ENCODE results near the gene PDE4B.

The PDE4B gene

DNA sequence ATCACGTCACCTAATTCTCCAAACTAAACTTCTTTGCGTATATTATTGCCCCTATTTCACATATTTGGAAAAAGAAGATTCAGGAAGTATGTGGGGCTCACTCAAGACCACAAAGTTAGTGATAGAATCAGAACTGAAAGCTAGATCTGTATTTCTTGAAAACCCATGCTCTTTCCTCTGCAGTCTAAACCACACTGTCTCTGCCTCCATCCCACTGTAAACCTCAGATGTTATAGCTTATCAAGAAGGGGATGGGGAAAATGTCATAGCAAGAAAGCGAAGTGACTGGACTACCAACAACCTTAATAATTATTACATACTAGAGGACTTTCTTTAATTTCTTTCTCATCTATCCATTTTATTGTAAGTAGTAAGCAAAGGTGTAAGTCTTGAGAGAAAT, 483.5 kb downstream of the PDE4B start:
- no peak for DNase-seq (ENCODE audit: low read depth in 1 of 2, low spot score in 1 of 2)

DNA sequence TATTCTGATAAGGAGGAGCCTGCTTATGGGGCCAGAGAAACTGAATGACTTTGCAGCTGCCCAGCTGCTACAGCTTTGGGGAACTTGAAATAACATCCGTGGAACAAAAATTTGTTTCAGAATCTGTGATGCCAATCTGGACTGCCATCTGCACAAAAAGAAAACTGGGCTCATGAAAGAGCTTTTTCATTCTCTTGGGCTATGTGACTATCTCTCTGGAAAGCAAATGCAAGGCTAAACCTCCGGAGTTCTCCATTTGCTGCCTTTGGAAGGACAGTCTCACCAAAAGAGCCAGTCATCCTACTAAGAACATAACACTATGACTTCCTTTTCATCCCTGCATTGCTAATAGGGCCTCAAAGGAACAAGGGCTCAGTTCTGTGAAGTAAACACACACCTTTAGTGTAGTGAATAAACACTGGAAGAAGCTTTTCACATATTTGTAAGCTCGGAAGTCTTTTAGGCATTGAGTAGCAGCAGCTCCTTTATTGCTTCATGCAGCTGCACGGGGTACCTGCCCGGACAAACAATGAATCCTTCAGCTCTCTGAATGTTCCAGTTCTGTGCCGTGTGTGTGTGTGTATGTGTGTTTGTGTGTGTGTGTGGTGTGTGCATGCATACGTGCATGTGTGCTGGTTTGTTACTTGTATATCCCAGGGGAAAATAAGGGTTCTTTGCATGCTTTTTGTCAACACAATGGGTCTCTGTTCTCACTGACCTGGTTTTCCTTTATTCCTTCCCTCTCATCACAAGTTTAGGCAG, 485.7 kb downstream of the PDE4B start:
- DNase-seq (ENCODE audit: low read depth in 1 of 2, low spot score in 1 of 2) = no peak

DNA sequence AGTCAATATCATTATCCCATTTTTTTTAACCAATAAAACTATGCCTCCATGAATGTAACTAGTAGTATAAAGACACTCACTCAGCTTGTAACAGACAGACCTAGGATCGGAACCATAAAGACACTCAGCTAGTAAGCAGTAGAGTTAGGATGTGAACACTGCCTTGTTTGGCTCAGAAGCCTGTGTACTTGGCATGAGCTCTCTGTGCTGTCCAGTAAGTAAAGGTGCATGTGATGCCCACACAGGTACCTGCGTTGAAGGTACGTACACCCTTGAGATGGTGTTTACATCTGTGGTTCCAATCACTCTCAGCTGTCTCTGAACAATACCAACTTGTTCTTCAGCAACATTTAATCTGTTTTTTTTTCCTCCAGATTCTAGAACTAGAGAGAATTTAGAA, 489.1 kb downstream of the PDE4B start:
- no peak for DNase-seq (ENCODE audit: low read depth in 1 of 2, low spot score in 1 of 2)

DNA sequence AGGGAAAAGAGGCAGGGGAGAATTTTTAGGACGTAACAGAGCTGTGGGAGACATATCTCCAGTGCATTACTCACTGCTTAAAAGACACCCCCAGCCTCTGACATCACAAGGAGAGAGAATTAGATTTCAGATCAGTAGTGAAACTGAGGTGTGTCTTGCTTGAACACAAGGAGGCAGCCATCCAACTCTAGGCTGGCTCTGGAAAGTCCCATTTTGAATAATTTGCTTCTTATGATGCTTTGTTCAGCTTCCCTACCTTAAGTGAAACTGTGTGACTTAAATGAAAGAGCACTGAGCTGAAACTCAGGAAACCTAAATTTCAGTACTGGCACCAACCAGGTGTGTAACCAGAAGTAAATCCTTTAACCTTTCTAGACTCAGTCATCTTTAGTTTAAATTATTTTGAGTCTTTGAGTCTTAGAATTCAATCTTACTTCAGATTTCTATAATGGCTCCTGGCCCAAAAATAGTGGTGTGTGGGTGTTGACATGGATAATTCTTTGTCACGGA, 489.7 kb downstream of the PDE4B start:
- peak in 1 of 2 donors; percentile 49 for DNase-seq (ENCODE audit: low read depth in 1 of 2, low spot score in 1 of 2)

DNA sequence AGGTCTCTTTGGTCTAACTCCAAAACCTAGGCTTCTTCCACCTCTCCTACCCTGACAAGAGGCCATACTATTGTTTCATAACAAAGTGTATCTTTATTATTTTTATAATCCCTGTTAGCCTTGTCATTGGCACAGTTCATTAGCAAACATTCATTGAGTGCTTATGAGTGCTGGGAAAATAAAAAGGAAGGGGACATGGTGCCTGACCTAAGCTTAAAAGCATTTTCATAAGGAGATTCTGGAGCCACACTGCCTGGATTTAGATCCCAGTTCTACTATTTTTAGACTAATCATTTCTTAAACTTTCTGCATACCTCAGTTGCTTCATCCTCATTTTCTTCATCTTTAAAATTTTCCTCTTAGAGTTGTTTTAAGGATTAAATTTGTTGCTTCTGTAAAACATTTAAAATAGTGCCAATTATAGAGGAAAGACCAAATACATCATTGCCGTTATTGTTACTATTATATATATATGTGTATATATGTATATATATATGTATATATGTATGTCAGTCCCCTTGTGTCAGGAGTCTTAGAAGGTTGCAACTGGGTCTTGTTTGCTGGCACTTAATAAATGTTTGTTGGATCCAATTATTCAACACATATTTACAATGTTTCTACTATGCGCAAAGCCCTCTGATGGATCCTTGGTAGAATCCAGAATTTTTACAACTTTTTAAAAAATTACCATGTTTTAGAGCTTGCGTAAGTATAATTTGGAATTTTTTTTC, 490.4 kb downstream of the PDE4B start:
- no peak for DNase-seq (ENCODE audit: low read depth in 1 of 2, low spot score in 1 of 2)

DNA sequence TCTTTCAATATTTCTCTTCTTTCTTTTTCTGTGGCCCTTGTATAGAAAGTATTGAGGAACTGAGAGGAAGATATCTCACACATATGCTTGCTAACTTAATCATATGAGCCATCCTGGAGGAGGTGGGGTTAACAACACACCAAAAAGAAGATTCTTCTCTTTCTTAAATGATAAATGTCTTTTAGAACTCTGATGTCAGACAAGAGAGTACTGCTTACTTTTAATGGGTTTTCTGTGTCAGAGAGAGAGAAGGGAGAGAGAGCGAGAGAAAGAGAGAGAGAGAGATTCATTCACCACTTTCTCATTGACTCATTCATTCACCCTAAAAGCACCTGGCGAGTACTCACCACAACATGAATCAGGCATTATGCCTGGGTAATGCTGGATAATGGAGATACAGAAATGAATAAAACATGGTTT, 490.9 kb downstream of the PDE4B start:
- no peak for DNase-seq (ENCODE audit: low read depth in 1 of 2, low spot score in 1 of 2)

DNA sequence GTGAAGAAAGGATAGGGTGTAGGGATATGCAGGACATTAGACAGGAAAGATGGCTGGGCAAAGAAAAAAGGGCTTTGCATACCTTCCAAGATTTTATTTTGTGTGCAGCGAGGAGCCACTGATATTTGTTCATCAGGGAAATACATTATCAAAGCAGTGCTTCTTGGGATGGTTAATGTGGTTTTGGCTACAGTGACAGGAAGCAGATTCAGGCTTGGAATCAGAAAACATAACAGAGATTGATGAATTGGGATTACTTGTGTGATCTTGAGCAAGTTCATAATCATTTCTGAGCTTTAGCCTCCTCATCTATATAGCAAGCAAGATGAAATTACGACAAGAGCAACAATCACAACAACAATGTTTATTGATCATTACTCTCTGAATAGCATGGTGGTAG, 492.1 kb downstream of the PDE4B start:
- no peak for DNase-seq (ENCODE audit: low read depth in 1 of 2, low spot score in 1 of 2)

DNA sequence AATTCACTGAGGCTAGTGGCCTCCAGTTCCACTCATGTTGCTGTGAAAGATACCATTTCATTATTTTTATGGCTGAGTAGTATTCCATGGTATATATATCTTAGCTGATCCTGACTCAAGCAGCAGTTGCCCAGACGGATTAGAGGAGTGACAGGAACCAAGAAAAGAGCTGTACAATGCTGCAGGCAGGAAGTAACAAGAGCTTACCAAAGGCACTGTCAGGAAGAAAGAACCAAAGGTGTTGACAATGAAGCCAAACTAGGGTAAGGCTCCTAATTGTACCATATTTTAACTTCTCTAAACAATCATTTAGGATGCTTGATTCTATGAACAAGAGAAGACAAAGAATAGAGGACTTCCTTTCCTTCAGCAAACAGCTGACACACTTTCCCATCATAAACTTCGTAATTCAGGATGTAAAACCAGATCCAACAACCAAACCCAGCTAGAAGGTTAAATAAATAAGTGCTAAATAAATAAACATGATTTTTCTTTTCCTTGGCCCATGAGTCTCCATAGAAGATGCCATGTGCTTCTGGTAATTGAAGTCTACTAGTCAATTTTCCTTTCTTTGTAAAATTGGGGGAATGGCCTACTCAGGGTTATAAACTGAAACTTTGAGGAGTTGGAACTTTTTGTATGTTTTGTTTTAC, 493.0 kb downstream of the PDE4B start:
- DNase-seq (ENCODE audit: low read depth in 1 of 2, low spot score in 1 of 2) = no peak

DNA sequence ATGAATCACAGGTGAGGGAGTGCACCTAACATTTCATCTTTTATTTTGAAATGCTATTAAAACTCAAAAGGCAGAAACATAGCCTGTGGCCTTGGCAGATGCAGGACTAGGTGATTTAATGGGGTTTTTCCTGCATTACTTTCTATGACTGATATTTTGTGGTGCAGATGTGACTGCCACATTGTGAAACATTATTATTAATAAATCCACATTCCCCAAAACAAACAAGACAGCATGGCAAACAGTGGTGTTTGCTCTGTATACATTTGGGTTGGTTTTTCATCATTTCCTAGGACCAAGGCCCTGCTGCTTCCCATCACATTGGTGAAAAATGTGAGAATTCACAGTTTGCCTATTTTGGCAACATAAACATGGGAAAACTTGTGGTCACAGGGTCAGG, 493.6 kb downstream of the PDE4B start:
- DNase-seq (ENCODE audit: low read depth in 1 of 2, low spot score in 1 of 2) = no peak

DNA sequence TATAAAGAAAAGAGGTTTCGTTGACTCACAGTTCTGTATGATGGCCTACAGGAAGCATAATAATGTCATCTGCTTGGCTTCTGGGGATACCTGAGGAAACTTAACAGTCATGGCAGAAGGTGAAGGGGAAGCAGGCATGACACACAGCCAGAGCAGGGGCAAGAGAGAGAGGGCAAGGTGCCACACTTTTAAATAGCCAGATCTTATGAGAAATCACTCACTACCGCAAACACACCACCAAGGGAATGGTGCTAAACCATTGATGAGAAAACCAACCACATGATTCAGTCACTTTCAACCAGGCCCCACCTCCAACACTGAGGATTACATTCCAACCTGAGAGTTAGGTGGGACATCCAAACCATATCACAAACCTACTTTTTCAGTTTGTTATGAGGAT, 495.4 kb downstream of the PDE4B start:
- DNase-seq (ENCODE audit: low read depth in 1 of 2, low spot score in 1 of 2) = no peak

DNA sequence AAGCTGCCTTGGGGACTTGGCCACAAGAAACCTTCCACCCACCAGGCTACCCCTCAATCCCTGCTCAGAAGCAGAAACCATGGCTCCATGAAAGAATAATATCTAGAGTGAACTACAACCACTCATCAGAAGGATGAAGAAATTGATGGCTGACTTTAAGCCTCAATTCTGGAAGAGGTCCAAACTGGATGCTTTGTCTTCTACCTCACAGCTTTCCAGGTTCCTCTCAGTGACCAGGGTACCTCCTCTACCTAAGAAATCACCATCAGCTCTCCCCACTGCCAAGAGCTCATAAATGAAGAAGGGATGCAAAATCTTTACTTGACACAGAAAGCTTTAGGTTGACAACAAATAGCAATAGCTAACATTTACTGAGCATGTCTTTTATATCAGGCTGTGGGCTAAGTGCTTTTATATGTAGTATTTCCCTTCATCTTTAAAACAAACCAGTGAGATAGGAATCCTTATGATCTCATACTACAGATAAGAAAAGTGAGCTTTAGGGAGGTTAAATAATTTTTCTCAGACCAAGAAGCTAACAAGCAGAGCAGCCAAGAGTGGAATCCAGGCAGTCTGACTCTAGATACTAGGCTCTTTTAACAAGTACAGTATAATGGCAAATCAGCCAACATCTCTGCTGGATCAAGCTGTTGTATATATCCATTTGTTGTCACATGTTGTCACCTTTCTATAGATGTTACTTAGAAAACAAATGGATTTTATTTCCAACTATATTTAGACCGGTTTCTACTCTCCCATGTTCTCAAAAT, 498.3 kb downstream of the PDE4B start:
- DNase-seq (ENCODE audit: low read depth in 1 of 2, low spot score in 1 of 2) = no peak

DNA sequence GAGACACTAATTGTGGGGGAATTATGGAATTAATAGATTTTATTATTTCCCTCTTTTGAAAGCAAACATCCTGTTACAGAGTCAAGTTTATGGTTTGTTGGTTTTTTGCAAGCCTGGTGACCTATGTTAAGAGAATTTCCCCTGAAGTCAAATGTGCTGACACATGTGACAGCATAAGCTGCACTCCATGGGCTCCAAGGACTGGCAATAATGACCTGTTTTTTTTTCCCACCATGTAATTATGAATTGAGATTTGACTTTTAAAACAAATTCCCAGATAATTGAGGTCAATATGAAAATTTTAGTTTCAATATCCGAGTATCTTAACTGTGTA, 498.8 kb downstream of the PDE4B start:
- no peak for DNase-seq (ENCODE audit: low read depth in 1 of 2, low spot score in 1 of 2)

DNA sequence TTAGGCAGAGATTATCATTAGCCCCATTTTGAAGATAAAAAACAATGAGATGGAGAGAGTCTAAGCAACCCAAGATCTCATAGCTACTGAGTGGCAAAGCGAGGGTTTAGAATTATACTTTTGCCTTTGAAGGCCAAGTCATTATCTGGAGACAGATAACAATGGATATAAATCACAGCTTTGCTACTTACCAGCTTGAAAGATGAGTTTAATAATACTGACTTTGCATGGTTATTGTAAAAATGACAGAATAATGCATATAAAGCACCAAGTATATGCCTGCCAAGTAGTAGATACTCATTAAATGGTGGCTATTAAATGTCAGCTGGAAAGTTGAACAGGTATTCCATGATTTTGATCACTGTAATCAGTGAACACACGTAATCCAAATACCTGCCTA, 499.6 kb downstream of the PDE4B start:
- DNase-seq (ENCODE audit: low read depth in 1 of 2, low spot score in 1 of 2) = no peak

DNA sequence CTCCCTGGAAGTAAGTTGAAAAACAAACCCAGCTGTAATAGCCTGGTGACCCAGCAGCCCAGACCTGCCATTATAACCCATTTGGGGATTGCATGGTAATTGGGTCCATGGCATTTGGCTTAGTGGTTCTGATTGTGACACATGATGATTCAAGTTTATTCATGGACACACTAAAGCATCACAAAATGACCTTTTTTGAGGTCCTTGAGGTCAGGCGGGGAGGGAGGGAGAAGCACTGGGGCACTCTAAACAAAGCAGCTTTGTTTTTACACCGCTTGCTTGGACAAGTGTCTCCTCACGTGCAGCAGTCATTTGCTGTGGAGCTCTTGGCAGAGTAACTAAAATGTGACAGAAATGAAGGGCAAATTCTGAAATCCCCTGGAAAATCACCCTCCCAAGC, 500.2 kb downstream of the PDE4B start:
- DNase-seq (ENCODE audit: low read depth in 1 of 2, low spot score in 1 of 2) = no peak

DNA sequence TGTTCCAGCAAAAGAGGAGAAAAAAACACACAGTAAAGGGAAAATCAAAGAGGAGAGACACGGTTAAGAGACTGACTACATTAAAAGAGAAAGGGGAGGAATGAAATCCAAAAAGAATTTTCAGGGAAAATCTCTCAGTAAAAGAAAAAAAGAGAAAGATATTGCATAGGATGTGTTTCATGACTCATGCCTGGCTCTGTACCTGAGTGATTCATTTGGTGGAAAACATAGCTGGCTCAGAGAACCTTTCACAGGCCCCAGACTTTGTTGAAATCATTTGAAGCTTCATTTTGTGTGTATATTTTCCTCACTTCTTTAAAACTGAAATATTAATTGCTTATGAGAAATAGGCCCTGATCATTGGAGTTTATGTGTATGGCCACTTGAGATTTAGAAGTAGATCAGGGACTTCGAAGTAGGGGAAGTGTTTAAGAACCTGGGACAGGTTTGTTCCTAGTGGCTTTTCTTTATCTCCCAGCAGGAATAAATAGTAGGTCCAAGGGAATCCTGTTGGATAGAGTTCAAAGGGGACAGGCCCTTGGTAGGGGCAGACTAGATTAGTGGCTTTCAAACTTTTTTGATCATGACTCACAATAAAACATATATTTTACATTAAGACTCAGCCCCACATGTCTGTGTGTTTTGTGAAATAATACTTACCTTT, 502.1 kb downstream of the PDE4B start:
- no peak for DNase-seq (ENCODE audit: low read depth in 1 of 2, low spot score in 1 of 2)

DNA sequence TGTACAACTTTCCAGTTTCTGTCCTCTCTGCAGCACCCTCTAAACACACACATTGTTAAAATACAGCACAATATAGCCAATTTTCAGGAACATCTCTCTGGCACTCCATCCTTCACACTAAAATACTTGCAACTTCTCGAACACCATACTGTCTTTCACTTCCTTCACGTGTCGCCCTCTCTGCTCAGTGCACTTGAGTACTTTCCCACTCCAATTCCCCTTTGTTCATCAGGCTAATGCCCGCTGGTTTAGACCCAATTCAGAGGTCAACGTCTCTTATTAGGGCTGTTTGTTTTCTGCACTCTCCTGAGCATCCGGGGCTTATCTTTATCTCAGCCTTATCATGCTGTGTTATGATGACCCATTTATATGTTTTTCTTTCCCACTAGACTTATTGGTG, 503.1 kb downstream of the PDE4B start:
- DNase-seq (ENCODE audit: low read depth in 1 of 2, low spot score in 1 of 2) = no peak

DNA sequence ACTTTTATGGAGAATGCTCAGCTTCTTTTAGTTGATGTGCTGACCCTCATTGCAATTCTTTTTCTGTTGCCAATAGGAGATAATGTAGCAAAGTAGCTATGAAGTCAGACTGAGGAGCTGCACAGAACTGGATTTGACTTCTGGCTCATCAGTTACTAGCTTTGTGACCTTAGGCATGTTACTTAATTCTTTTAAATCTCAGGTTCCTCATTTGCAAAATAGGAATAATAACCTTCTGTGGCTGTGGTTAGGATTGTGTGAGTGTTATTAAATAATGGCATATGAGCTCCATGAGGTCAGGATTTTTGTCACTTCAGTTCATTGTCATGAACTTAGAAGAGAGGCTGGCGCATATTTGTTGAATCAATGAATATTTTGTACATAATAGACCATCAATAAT, 503.7 kb downstream of the PDE4B start:
- DNase-seq (ENCODE audit: low read depth in 1 of 2, low spot score in 1 of 2) = no peak

DNA sequence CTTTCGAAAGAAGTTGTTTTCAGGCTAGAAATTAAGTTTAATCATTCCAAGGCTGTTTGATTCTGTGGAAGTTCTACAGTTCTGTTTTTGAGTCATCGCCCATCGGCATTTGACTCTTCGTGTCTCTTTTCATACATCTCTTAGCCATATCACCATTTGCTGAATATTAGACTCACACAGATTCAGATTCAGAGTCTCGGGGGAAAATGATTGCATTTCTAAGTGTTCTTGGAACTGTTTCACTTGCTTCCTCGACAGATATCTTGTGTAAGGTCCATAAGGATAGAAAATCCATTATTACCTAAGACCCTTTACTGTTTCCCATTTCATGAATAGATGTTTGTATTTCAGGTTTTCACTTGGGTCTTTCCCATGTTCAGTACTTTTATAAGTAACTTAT, 504.3 kb downstream of the PDE4B start:
- no peak for DNase-seq (ENCODE audit: low read depth in 1 of 2, low spot score in 1 of 2)

DNA sequence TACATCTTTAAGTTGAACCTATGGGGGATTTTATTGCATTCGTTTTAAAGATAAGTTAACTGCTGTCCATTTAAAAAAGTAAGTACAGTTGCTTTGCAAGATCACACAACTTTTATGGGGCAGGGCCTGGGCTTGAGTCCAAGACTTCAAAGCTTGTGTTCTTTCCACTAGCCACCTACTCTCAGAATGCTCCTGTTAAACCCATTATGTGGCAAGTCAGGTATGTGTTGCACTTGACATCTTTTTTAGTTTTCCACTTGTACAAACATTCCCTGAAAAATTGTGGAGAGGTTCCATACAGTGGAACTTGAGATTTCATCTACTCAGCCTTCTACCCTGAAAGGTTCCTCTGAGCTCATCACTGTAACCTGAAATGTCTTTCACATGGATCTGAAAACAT, 505.8 kb downstream of the PDE4B start:
- no peak for DNase-seq (ENCODE audit: low read depth in 1 of 2, low spot score in 1 of 2)

DNA sequence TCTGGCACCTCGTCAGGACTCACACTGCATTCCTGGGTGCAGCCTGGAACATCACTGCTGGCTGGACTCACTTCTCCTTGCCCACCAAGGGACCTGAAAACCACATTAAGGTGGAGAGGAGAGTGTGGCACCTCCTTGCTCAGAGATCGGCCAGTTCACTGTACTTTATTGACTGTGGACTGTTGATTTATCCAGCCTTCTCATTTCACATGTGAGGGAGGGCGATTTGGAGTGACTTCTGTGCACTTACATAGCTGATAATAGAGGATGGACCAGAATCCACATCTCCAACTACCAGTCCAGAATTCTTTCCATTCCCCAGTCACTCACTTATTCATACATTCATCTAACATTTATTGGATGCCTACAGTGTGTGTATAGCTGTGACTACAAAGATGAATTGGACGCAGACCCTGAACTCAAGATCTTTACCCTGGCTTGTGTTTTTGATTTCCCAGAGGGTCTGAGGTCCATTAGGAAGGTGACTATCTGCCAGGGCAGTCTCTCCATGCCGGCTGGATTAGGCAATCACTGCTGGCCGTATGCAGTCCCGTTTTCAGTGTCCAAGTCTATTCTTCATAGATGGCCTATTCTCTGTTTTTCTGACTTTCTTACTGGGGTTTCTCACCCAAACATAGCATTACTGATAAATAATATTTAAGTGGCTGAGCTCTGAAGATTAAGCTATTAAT, 507.7 kb downstream of the PDE4B start:
- no peak for DNase-seq (ENCODE audit: low read depth in 1 of 2, low spot score in 1 of 2)

Data from activated T-helper 1 cell treated with anti-CD3 and anti-CD28 coated beads, Interleukin-2, amount 50 U/mL, for 16 hours (primary cell).